ENCODE measurements around the gene LEPROT. TPM values are rescaled to one million over a fixed set of nuclear protein-coding genes. Genes with fewer than 3 reads are reported as not detected.
"Not testable (repeated sequence)": the region's sequence is repeated elsewhere in the genome, so short reads cannot be mapped to it uniquely, and the experiment has no call there.

The LEPROT gene
- total RNA-seq, 1 donor from 2014 or later, result 54.5 TPM

DNA sequence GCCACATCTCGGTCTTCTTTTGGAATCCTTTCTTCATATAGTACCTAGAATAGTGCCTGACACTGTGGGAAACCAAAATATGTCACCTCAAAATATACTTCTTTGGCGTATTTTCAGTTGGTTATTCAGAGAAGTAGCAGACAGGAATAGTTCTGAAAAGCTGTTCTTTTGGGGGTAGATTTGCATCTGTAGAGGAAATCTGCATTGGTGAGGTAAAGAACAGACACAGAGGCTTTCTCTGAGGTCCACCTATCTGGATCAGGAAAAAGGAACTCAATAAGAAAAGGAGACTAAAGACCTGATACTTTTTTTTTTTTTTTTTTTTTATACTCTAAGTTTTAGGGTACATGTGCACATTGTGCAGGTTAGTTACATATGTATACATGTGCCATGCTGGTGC lies 23.2 kb downstream of the LEPROT start:
- Mint-ChIP-seq H3K27me3 (no peaks in the 10 kb centered on the region), H3K4me1 (ENCODE audit: low read depth) (peaks cover 15% of the 10 kb centered on the region), H3K36me3 (ENCODE audit: insufficient read depth) (peaks cover 2% of the 10 kb centered on the region), H3K9me3 (ENCODE audit: low read depth) (peaks cover 3% of the 10 kb centered on the region), H3K27ac (no peak overlapping the region), H3K4me3 (ENCODE audit: low read depth) (no peak overlapping the region)
- DNase-seq (ENCODE audit: low spot score, unreplicated experiment), result no peak
- no peak for TF ChIP-seq CTCF (IDR thresholded peaks at IDR 0.05; ENCODE audit: unreplicated experiment)

DNA sequence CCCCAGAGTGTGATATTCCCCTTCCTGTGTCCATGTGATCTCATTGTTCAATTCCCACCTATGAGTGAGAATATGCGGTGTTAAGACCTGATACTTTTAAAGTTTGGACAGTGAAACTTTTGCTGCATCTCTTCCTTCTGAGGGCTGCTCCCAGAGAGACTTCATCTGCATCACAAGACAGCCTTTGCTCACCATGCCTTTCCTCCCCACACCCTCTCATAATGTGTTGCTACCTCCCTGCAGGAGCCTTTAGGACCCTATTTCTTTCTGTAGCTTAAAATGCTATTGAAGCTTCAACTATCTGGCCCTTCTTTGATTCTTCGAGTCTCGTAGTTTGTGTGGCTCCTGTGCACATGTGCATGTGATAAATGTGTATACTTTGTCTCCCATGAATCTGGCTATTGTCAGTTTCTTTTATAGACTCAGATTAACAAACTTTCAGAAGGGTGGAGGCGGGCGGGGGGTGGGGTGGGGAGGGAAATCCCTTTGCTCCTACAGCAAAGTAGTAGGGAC lies 23.7 kb downstream of the LEPROT start:
- TF ChIP-seq CTCF (IDR thresholded peaks at IDR 0.05; ENCODE audit: unreplicated experiment), result no peak
- H3K27me3 Mint-ChIP-seq, result no peaks in the 10 kb centered on the region
- DNase-seq (ENCODE audit: low spot score, unreplicated experiment), result no peak
- H3K27ac Mint-ChIP-seq, result no peak overlapping the region
- peaks cover 2% of the 10 kb centered on the region for H3K36me3 Mint-ChIP-seq (ENCODE audit: insufficient read depth)
- H3K9me3 Mint-ChIP-seq (ENCODE audit: low read depth), result peaks cover 3% of the 10 kb centered on the region
- no peak overlapping the region for H3K4me3 Mint-ChIP-seq (ENCODE audit: low read depth)
- H3K4me1 Mint-ChIP-seq (ENCODE audit: low read depth), result peaks cover 15% of the 10 kb centered on the region

- peaks cover 2% of the 10 kb centered on the region for H3K36me3 Mint-ChIP-seq (ENCODE audit: insufficient read depth)
- H3K27me3 Mint-ChIP-seq, result no peaks in the 10 kb centered on the region
- no peak overlapping the region for H3K4me3 Mint-ChIP-seq (ENCODE audit: low read depth)
- no peak for TF ChIP-seq CTCF (IDR thresholded peaks at IDR 0.05; ENCODE audit: unreplicated experiment)
- peaks cover 15% of the 10 kb centered on the region for H3K4me1 Mint-ChIP-seq (ENCODE audit: low read depth)
- H3K9me3 Mint-ChIP-seq (ENCODE audit: low read depth), result peaks cover 3% of the 10 kb centered on the region
- H3K27ac Mint-ChIP-seq, result no peak overlapping the region
- no peak for DNase-seq (ENCODE audit: low spot score, unreplicated experiment)
These were observed 25.4 kb downstream of the LEPROT start for GRCh38 chr1:65445837-65446236.

- H3K9me3 Mint-ChIP-seq (ENCODE audit: low read depth), result no peaks in the 10 kb centered on the region
- H3K36me3 Mint-ChIP-seq (ENCODE audit: insufficient read depth), result no peaks in the 10 kb centered on the region
- no peak overlapping the region for H3K4me3 Mint-ChIP-seq (ENCODE audit: low read depth)
- DNase-seq (ENCODE audit: low spot score, unreplicated experiment), result no peak
- TF ChIP-seq CTCF (IDR thresholded peaks at IDR 0.05; ENCODE audit: unreplicated experiment), result peak; percentile 22
- no peaks in the 10 kb centered on the region for H3K4me1 Mint-ChIP-seq (ENCODE audit: low read depth)
- no peak overlapping the region for H3K27ac Mint-ChIP-seq
- no peaks in the 10 kb centered on the region for H3K27me3 Mint-ChIP-seq
These were observed 28.9 kb downstream of the LEPROT start for GRCh38 chr1:65449214-65449823.

DNA sequence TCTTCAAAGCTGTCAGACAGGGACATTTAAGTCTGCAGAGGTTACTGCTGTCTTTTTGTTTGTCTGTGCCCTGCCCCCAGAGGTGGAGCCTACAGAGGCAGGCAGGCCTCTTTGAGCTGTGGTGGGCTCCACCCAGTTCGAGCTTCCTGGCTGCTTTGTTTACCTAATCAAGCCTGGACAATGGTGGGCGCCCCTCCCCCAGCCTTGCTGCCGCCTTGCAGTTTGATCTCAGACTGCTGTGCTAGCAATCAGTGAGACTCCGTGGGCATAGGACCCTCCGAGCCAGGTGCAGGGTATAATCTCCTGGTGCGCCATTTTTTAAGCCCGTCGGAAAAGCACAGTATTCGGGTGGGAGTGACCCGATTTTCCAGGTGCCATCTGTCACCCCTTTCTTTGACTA lies 35.2 kb downstream of the LEPROT start:
- not testable (repeated sequence) for DNase-seq (ENCODE audit: low spot score, unreplicated experiment); H3K27ac Mint-ChIP-seq; H3K36me3 Mint-ChIP-seq (ENCODE audit: insufficient read depth); H3K4me3 Mint-ChIP-seq (ENCODE audit: low read depth); H3K27me3 Mint-ChIP-seq; H3K4me1 Mint-ChIP-seq (ENCODE audit: low read depth)
- peaks cover 13% of the 10 kb centered on the region for H3K9me3 Mint-ChIP-seq (ENCODE audit: low read depth)

DNA sequence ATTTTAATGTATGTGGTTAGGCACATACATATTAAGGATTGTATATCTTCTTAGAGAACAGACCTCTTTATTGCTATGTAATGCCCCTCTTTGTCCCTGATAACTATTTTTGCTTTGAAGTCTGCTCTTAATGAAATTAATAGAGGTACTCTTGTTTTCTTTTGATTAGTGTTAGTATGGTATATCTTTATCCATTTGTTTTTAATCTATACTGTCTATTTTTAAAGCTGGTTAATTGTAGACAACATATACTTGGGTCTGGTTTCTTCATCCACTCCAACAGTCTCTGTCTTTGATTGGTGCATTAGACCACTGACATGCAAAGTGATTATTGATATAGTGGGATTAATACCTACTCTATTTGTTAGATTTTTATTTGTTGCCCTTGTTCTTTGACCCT lies 36.0 kb downstream of the LEPROT start:
- Mint-ChIP-seq H3K9me3 (ENCODE audit: low read depth) (peaks cover 13% of the 10 kb centered on the region), H3K27me3 (no peaks in the 10 kb centered on the region), H3K4me1 (ENCODE audit: low read depth) (no peaks in the 10 kb centered on the region), H3K27ac (no peak overlapping the region), H3K4me3 (ENCODE audit: low read depth) (no peak overlapping the region), H3K36me3 (ENCODE audit: insufficient read depth) (peaks cover 5% of the 10 kb centered on the region)
- TF ChIP-seq CTCF (IDR thresholded peaks at IDR 0.05; ENCODE audit: unreplicated experiment), result no peak
- DNase-seq (ENCODE audit: low spot score, unreplicated experiment), result no peak
